NCI-H2196 (cell line): ENCODE measurements around the gene LRRC4B.
"Not testable (repeated sequence)": the region's sequence is repeated elsewhere in the genome, so short reads cannot be mapped to it uniquely, and the experiment has no call there.

Experiments used
- DNase-seq: peaks from one replicate; lab custom pipeline; 2025; ENCODE audit not compliant: unreplicated experiment; lab: John Stamatoyannopoulos, UW

The LRRC4B gene

GRCh38 chr19:50528052-50528451, 40.2 kb downstream of the LRRC4B start:
- DNase-seq = not testable (repeated sequence)

- DNase-seq = no peak
Measured at GRCh38 chr19:50522881-50523280, 45.4 kb downstream of the LRRC4B start.

GRCh38 chr19:50520822-50521465, 47.3 kb downstream of the LRRC4B start:
- no peak for DNase-seq

GRCh38 chr19:50519006-50519575, 49.1 kb downstream of the LRRC4B start:
- no peak for DNase-seq

- no peak for DNase-seq
Measured at GRCh38 chr19:50518091-50519005, 49.9 kb downstream of the LRRC4B start.

GRCh38 chr19:50517704-50518075, 50.5 kb downstream of the LRRC4B start:
- no peak for DNase-seq

GRCh38 chr19:50516964-50517703, 51.1 kb downstream of the LRRC4B start:
- DNase-seq = no peak

- DNase-seq = no peak
Measured at GRCh38 chr19:50516456-50516855, 51.8 kb downstream of the LRRC4B start.

GRCh38 chr19:50515168-50515561, 53.1 kb downstream of the LRRC4B start:
- DNase-seq = no peak

GRCh38 chr19:50514346-50515167, 53.7 kb downstream of the LRRC4B start:
- peak; percentile 68 for DNase-seq

GRCh38 chr19:50513746-50514345, 54.4 kb downstream of the LRRC4B start, which contains the start of gene ASPDH:
TSS of gene ASPDH (minus strand) at chr19:50513913. CDS start at chr19:50513823, 90 bp downstream.
- DNase-seq = no peak

- DNase-seq = no peak
Measured at GRCh38 chr19:50512999-50513745, 55.1 kb downstream of the LRRC4B start.

- DNase-seq = no peak
Measured at GRCh38 chr19:50512112-50512998, 55.9 kb downstream of the LRRC4B start.

- DNase-seq = peak; percentile 99
Measured at GRCh38 chr19:50511069-50511822, 57.0 kb downstream of the LRRC4B start, which contains the start of gene JOSD2. TSS of gene JOSD2 (minus strand) at chr19:50511191. CDS start at chr19:50510431, 760 bp downstream.

GRCh38 chr19:50510700-50511068, 57.6 kb downstream of the LRRC4B start:
- peak; percentile 79 for DNase-seq

- no peak for DNase-seq
Measured at GRCh38 chr19:50510121-50510670, 58.0 kb downstream of the LRRC4B start.

- no peak for DNase-seq
Measured at GRCh38 chr19:50509366-50509765, 58.9 kb downstream of the LRRC4B start.
